HG02884 (cell line): ENCODE measurements around the gene SPTLC3.
"Not testable (repeated sequence)": the region's sequence is repeated elsewhere in the genome, so short reads cannot be mapped to it uniquely, and the experiment has no call there.

Source experiments
- ATAC-seq: cut with Tn5 transposase; IDR thresholded peaks from one replicate; pipeline ENCODE4 v1.9.1; 2021; ENCODE audit warnings: mild to moderate bottlenecking, moderate library complexity; ENCODE audit not compliant: unreplicated experiment

SPTLC3 gene

DNA sequence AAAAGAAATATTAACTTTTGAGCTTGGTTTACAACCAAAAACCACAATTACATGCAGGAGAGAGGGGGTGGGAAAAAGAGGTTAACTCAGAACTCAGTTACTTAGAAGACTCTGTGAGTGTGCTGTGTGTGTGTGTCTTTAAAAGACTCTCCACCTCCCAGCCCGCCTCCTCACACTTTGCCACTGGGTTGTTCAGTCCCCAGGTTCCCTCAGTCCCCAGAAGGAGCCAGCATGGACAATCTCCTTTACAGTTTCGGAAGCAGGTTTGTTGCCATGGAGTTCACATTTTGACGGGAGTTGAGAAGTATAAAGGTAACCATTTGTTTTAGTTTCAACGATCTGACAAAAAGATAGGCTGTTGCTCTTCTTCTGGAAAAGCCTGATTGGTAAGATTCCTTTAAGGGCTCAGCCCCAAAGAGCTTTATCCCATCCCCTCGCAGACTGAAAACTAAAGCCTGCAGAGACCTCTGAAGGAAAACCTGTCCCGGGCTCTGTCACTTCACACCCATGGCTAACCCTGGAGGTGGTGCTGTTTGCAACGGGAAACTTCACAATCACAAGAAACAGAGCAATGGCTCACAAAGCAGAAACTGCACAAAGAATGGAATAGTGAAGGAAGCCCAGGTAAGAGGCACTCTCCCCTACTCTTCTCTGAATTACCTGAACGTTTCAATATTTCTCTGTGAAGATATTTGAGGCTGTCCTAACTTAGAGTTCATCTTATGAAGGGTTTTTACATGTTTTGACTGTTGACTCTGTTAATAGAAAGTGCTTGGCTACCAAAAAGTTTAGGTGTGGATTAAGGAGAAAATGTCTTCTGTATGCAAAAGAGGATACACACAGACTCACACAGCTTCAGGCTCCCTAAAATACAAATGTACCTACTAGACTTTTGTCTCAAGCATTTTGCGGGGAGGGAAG lies at the start of gene SPTLC3:
SPTLC3 (plus strand) TSS at position 212 of the 921 bp plus-strand sequence; CDS start at position 508, 296 bp downstream.
- ATAC-seq: peak; percentile 32

GRCh38 chr20:12961725-12962124 lies 47.0 kb upstream of the SPTLC3 start:
- ATAC-seq: no peak

GRCh38 chr20:12962895-12963294 lies 45.9 kb upstream of the SPTLC3 start:
- ATAC-seq: no peak

DNA sequence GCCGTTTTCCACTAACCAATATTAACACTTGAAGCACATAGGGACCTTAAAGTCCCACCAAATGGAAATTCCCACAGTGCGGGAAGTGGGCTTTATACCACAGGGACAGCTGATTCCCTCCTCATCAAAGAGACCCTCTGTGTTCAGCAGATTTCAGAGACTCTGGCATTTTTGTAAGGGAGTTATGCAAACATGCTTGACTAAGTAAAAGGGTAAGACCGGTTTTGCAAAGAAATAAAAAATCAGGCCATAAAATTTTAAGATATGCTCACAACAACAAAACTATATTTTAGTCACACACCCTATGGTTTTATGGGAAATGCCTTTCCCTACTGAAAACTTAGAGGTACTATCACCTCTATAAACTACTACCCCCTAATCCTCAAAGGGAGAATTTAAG lies 45.4 kb upstream of the SPTLC3 start:
- ATAC-seq: no peak

DNA sequence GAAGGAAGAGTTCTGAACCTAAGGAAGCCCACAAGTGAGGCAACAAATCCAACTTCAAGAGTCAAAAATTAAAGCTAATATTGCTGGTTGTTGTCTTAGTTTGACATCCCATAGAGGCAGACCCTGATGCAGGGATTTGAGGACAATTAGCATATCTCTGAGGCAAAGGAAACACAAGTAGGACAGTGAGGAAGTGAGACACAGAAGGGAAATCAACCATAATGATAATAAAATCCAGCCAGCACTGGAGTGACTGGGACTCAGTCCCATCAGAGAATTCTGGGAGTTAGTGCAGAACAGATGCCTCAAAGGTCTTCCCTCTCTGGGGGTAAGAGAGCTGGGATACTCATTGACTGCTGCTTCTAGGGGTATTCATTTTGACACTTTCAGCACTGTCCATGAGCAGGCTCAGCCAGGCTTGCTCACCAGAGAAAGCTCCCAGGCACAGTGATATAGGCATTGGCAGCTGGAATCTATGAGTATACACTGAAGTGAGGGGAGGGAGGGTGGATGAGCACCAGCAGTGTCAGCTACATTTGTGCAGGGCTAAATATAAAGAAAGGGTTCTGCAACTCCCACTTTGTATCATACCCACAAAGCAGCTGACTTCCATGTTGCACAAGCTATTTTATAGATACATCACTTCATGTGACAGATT lies 43.4 kb upstream of the SPTLC3 start:
- ATAC-seq: no peak

GRCh38 chr20:12965870-12966251 lies 42.9 kb upstream of the SPTLC3 start:
- no peak for ATAC-seq

DNA sequence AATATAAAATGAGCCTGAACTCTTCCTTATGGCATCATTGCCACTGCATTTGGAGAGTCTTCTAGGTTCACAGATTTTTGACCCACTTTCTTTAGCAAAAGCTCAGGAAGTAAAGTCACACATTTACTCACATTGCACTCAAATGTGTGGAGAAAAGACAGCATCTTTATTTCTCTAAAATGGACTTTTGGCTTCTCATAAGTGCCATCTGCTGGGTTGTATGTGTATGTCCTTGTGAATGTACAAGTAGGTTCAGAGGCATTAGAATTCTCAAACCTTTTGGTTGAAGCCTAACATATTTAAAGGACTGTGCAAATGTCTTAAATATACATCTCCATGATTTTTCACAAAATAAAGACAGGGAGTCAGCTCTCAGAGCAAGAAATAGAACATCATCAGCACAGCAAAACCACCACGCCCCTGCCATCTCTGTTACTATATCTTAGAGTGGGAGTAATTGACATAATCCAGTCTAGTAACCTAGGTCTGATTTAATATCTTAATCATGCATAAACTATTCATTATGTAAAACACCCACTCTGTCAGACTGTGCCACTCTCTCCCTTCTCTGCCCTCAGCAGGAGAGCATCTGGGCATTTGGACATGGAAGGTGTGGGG lies 42.2 kb upstream of the SPTLC3 start:
- no peak for ATAC-seq

- ATAC-seq: no peak
These were observed 40.8 kb upstream of the SPTLC3 start for GRCh38 chr20:12967932-12968331.

DNA sequence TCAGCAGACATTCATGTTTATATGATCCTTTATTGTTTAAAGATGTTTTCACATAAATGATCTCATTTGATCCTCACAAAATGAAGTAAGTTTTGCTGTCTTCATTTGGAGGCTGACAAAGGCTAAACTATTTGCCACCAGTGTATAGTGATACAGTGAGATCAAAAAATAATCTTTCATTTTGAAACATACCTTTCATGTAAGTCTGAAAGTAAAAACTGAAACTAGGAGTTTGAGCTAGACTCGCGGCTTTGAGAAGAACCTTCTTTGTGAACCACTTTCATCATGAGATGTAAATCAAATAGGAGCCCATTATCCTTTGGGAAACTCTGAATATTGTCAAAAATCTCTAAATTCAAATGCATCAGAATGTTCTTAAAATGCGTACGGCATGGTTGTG lies 40.3 kb upstream of the SPTLC3 start:
- no peak for ATAC-seq

GRCh38 chr20:12969071-12969669 lies 39.6 kb upstream of the SPTLC3 start:
- ATAC-seq: no peak

GRCh38 chr20:12970372-12970821 lies 38.4 kb upstream of the SPTLC3 start:
- ATAC-seq: no peak

GRCh38 chr20:12975833-12976608 lies 32.8 kb upstream of the SPTLC3 start:
- no peak for ATAC-seq

- ATAC-seq: no peak
These were observed 32.0 kb upstream of the SPTLC3 start for GRCh38 chr20:12976720-12977309.

DNA sequence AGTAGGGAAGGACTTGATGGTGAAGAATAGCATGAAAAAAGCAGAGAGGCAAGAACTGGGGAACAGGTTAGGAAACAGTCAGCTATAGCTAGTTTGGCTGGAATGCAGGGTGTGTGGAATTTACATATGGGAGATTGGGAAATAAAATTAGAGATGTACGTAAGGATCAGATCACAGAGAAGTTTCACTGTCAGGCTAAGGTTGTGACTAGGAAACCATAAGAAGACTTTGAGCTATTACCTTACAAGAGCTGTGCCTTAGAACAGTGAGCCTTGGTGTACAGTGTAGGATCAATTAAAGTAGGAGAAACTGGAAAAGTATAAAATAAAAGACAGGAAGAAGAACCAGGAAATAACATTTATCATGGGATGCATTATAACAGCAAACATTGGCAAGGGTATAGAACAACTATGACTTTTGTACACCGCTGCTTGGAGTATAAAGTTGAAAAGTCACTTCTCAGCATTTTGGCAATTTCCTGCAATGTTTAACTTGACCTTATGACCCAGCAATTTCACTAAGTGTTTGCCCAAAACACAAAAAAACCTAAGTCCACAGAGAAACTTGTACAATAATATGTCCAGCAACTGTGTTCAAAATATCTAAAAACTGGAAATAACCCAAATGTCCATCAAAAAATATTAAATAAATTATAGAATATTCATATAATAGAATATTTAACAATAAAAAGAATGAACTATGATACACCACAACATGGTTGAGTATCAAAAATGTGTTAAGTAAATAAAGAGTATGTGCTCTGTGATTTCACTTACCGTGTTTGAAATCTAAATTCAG lies 31.2 kb upstream of the SPTLC3 start:
- ATAC-seq: no peak

GRCh38 chr20:12978126-12978394 lies 30.7 kb upstream of the SPTLC3 start:
- no peak for ATAC-seq

DNA sequence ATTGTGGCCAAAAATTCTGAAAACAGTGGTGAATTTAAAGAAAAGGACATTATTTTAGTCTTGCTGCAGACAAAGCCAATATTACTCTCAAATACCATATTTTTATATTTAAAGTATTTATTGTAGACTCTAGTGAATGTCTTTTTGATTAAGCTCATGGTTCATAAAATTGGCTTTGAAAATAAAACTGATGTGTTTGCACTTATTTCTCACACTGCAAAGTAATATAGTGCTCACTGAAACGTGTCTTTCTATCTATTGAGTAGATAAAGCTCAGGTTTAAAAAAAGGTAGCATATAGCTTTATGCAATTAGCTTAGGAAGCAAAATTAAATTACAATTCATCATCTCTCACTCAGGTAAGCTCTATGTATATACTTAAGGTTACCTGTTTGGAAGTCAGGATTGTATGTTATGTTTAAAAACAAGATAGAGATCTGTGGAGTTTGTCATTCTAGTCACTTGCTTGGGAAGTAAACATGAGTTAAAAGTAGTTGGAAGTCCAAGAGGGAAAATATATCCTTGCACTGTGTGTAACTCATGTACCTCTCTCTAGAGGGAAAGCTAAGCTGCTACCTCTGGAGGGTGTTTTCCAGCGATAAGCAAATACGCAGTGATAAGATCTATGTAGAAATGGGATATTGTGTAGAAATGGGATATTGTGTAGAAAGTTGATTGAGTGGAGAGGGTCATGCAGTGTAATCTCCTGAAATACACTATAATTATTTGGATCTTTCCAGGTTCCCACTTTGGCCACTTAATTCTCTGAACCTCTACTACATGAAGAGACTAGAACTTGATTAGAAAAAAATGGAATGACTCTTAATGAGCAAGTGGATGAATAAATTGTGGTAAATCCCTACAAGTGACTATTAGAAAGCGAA lies 29.9 kb upstream of the SPTLC3 start:
- no peak for ATAC-seq

DNA sequence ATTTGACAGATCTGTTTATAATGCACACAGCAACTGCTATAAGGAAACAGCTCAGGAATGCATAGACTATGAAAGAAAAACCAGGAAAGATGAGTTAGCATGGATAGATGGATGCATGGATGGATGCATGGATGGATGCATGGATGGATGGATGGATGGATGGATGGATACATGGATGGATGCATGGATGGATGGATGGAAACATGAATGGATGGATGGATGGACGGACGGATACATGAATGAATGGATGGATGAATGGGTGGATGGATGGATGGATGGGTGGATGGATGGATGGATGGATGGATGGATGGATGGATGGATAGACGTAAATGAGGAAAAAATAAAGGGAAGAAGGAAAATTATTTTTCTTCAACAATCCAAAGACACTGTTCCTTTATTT lies 29.1 kb upstream of the SPTLC3 start:
- not testable (repeated sequence) for ATAC-seq

DNA sequence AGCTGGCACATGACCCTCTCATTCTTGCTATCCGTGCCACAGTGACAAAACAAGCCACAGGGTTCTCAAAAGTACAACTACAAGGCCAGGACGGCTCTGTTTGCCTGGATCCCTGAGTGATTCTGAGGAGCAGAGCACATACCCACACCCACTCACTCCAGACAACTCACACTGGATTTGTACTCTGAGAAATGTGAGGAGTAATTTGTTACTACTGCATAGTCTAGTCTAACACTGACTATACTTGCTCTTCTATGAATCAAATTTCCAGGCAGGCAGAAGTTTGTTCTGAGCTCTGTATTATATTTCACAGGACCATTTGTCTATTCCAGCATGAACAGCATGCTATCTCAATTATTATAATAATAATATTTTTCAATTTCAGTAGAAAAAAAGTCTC lies 26.7 kb upstream of the SPTLC3 start:
- ATAC-seq: no peak
